KOPT-K1 (cell line): ENCODE results near the gene CDIPT.
"Not testable (repeated sequence)": the region's sequence is repeated elsewhere in the genome, so short reads cannot be mapped to it uniquely, and the experiment has no call there.

ENCODE experiments used
- H3K27ac ChIP-seq: fragments of 200-600 bp; sonication (generic); 2 replicates; pipeline ENCODE4 v1.5.1; 2016; ENCODE audit warnings: antibody characterized with exemption, mild to moderate bottlenecking, low read depth, low read length; ENCODE audit not compliant: poor library complexity, severe bottlenecking
- H3K36me3 ChIP-seq: fragments of 200-600 bp; sonication (generic); 2 replicates; pipeline ENCODE4 v1.5.1; 2017; ENCODE audit warnings: antibody characterized with exemption, mild to moderate bottlenecking, low read length, moderate library complexity; ENCODE audit not compliant: insufficient read depth
- H3K9me3 ChIP-seq: fragments of 200-600 bp; sonication (generic); 2 replicates; pipeline ENCODE4 v1.5.1; 2017; ENCODE audit warnings: antibody characterized with exemption, low read length, mild to moderate bottlenecking; ENCODE audit not compliant: insufficient read depth, poor library complexity, severe bottlenecking

CDIPT gene

DNA sequence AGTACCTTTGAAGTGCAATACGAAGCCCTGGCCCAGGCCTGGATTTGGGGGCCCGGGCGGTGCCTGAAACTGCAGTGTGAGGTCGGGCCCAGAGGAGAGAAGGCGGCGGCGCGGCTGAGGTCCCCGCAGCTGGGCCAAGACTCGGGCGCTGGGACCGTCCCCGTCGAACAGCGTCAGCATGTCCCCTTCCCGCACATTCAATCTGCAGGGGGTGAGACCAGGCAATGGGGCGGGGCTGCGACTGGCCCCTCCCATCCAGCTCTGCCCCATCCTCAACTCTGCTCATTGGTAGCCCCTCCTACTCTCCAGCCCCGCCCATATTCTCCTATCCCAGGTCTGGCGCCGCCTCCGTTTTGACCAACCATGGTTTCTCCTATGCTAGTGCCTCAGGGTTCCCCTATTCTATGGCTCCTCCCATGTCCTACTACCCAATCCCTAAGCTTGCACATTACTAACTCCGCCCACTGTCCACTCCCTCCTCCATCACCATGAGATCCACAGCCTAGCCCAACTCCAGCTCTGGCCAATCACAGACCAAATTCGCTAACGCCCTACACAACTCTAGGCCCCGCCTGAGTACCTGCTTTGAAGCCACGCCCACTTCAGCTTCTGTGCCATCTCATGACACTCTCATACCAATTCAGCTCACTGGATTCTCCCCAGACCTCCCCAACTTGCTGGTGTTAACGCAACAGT lies 14.4 kb upstream of the CDIPT start:
- H3K36me3 ChIP-seq = no peaks in the 10 kb centered on the region
- H3K9me3 ChIP-seq = no peaks in the 10 kb centered on the region
- no peak overlapping the region for H3K27ac ChIP-seq

DNA sequence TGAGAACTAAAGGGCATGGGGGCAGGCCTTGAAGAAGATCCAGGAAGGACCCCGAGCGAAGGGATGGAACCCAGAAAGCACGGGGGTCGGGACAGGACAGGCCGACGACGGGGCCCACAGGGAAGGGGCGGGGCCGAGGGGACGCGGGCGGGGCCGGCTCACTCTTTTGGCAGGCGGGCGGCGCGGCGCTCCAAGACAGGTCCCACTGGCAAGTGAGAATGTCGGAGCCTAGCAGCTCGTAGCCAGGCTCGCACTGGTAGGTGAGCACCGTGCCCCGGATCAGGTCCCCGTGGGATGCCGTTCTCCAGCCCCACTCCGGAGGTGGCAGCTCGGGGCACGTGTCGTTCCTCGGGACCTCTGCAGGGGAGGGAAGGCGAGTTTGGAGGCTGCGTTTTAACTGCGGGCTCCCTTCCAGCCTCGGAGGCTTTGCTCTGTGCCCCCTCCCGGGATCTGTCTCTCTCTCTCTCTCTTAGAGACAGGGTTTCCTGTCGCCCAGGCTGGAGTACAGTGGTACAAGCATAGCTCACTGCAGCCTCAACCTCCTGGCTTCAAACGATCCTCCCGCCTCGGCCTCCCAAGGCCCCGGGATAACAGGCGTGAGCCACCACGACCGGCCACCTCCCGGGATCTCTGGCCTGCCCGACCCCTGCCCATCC lies 13.7 kb upstream of the CDIPT start:
- Histone ChIP-seq H3K9me3 (no peaks in the 10 kb centered on the region), H3K27ac (no peak overlapping the region), H3K36me3 (no peaks in the 10 kb centered on the region)

DNA sequence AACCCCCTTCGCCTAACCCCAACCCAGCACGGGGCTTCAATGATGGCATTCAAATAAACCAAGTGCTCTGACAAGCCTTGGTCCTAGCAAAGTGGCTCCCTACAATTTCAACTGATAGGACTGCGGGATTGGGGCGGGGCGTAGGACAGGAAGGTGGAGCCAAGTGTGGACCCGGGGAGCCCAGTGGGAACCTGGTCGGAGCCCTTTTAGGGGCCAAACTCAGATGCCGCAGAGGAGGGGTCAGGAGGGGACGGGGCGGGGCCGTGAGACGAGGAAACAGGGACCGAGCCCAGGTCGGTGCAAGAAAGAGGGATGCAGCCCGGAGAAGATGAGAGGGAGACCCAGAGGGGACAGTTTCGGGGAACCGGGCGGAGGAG lies 13.2 kb upstream of the CDIPT start:
- Histone ChIP-seq H3K27ac (no peak overlapping the region), H3K36me3 (no peaks in the 10 kb centered on the region), H3K9me3 (no peaks in the 10 kb centered on the region)

DNA sequence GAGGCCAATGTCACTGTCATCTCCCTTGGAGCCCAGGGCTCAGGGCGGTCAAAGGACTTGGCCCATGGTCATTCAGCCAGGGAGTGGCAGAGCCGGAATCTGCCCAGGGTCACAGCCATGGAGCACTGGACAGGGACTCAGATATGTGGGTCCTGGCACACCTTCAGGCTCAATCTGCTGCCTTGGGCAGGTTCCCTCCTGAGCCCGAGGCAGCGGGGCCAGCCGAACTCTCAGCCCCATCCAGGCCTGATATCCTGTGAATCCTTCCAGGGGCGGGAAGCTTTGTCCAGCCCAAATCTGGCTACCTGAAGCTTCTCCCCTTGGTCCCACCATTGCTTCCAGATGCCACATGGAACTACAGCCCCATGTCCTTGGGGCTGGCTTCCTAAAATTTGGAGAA lies 12.2 kb upstream of the CDIPT start:
- Histone ChIP-seq H3K36me3 (no peaks in the 10 kb centered on the region), H3K27ac (no peak overlapping the region)

GRCh38 chr16:29873319-29873718 lies 10.3 kb upstream of the CDIPT start:
- H3K27ac ChIP-seq = no peak overlapping the region
- H3K9me3 ChIP-seq = no peaks in the 10 kb centered on the region
- no peaks in the 10 kb centered on the region for H3K36me3 ChIP-seq

More for the DNA sequence above, 12.2 kb upstream of the CDIPT start:
- H3K9me3 ChIP-seq = no peaks in the 10 kb centered on the region

- Histone ChIP-seq H3K27ac (no peak overlapping the region), H3K36me3 (no peaks in the 10 kb centered on the region), H3K9me3 (no peaks in the 10 kb centered on the region)
Measured at GRCh38 chr16:29871822-29872546, 9.0 kb upstream of the CDIPT start.

DNA sequence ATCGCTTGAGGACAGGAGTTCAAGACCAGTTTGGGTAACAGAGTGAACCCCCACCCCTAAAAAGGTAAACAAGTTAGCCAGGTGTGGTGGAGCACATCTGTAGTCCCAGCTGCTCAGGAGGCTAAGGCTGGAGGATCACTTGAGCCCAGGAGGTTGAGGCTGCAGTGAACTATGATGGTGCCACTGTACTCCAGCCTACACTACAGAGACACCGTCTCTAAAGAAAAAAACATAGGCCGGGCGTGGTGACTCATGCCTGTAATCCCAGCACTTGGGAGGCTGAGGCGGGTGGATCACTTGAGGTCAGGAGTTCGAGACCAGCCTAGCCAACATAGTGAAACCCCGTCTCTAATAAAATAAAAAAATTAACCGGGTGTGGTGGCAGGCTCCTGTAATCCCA lies 6.0 kb upstream of the CDIPT start:
- H3K9me3 ChIP-seq, H3K27ac ChIP-seq, H3K36me3 ChIP-seq: not testable (repeated sequence)

DNA sequence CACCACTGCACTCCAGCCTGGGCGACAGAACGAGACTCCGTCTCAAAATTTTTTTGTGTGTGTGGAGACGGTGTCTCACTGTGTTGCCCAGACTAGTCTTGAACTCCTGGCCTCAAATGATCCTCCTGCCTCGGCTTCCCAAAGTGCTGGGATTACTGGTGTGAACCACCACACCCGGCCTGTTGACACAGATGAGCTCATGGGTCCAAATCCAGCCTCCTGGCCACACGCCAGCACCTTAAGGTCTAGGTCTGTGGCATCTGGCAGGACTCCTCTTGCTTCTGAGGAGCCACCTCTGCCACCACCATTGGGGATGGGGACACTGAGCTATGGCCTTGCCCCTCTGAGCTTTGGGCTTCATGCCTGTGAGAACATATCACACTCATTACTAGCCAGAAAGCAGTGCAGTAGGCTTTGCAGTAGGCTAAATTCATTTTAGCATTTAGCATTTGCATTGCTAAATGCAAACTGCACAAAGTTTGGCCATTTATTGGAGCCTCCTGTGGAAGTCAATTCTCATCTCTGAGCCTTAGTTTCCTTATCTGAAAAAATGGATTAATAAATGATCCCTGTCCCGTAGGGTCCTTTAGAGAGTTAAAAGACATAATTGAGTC lies 5.5 kb upstream of the CDIPT start:
- no peaks in the 10 kb centered on the region for H3K36me3 ChIP-seq
- H3K27ac ChIP-seq = no peak overlapping the region
- H3K9me3 ChIP-seq = no peaks in the 10 kb centered on the region

DNA sequence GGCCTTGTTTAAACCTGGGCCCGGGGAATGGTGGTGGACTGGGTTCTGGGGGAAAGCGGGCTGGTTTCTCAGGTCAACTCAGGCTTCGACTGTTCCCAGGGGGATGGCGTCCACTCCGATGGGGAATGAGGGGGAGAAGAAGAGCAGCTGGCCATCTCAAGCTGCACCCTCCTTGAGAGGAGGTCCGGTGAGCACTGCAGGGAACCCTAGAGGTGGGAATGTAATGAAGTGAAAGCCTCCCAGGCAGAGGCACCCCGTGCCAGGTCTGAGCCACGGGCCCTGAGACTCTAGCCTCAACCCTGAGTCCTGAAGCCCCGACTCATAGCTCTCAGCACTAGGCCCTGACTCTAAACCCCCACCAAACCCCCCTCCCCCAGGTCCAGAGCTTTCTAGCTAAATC lies 1.2 kb upstream of the CDIPT start:
- peaks cover 21% of the 10 kb centered on the region for H3K36me3 ChIP-seq
- no peak overlapping the region for H3K27ac ChIP-seq
- H3K9me3 ChIP-seq = no peaks in the 10 kb centered on the region

- Histone ChIP-seq H3K36me3 (peaks cover 27% of the 10 kb centered on the region), H3K27ac (peak overlapping the region; percentile 94)
Measured at GRCh38 chr16:29863669-29863984, 601 bp upstream of the CDIPT start.

DNA sequence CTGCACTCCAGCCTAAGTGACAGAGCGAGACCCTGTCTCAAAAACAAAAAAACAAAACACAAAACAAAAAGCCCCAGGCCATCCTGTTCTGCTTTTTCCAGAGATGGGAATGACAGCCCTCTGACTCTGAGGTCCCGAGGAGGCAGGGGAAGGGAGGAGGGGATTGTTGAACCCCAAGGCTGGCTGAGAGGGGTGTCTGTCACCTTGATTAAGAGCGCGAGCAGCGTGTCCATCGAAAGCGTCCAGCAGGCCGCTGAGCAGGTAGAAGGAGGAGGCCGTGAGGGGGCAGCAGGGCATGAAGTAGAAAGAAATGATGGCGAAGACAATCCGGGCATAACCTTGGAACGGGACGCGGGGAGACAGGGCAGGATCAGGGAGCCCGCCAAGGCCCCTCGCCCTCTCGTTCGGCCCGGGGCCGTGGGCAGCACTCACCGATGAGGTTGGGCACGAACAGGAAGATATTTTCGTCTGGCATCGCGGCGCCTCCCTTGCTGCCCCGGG lies 593 bp downstream of the CDIPT start:
- no peaks in the 10 kb centered on the region for H3K9me3 ChIP-seq
- peaks cover 34% of the 10 kb centered on the region for H3K36me3 ChIP-seq
- peak overlapping the region; percentile 94 for H3K27ac ChIP-seq

More at GRCh38 chr16:29863669-29863984, 601 bp upstream of the CDIPT start:
- no peaks in the 10 kb centered on the region for H3K9me3 ChIP-seq

- Histone ChIP-seq H3K9me3 (no peaks in the 10 kb centered on the region), H3K27ac (no peak overlapping the region), H3K36me3 (peaks cover 34% of the 10 kb centered on the region)
Measured at GRCh38 chr16:29860218-29860617, 2.8 kb downstream of the CDIPT start.

DNA sequence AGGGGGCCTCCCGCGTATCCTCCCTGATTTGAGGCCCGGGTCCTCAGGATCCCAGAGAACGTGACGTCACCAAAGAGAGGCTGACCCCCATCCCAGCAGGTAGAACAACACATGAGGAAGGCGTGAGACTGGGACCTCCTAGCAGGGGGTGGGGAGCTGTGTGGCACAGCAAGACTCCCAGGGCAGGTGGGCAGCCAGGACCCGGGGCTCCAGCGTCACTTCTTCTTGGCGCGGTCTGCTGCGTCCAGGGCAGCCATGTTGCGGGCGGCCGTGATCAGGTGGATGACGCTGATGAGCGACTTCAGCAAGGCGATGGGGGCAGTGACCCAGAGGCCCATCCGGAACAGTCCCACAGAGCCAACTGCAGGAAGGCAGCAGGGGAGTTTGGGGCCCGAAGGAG lies 4.1 kb downstream of the CDIPT start:
- no peaks in the 10 kb centered on the region for H3K9me3 ChIP-seq
- H3K27ac ChIP-seq = no peak overlapping the region
- peaks cover 34% of the 10 kb centered on the region for H3K36me3 ChIP-seq

DNA sequence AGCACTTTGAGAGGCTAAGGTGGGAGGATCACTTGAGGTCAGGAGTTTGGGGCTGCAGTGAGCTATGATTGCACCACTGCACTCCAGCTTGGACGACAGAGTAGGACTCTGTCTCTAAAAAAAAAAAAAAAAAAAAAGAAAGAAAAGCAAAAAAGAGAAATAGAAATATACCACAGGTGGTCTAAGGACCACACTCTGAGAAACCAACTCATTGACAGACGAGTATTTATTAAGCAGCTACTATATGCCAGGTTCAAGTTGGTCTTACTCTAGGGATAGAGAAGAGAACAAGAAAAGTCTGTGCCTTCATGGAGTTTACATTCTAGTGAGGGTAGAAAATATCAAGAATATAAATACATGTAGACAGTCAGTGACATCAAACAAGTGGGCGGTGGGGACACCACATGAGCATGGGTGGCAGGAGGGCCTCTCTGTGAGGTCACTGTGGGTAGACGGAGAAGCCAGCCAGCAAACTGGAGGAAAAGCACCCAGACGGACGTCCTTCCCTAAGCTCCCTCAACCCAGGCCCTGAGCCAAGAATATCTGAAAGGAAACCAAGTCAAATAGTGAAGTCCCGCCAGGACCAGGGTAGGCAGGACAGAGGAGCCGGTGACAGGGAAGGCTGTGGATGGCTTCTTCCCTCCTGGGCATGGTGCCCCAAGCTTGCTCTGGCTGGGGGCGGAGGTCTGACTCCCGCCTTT lies 4.7 kb downstream of the CDIPT start:
- no peaks in the 10 kb centered on the region for H3K9me3 ChIP-seq
- peaks cover 34% of the 10 kb centered on the region for H3K36me3 ChIP-seq
- H3K27ac ChIP-seq = no peak overlapping the region
